Measurements from ENCODE around the gene SPARC.

DNA sequence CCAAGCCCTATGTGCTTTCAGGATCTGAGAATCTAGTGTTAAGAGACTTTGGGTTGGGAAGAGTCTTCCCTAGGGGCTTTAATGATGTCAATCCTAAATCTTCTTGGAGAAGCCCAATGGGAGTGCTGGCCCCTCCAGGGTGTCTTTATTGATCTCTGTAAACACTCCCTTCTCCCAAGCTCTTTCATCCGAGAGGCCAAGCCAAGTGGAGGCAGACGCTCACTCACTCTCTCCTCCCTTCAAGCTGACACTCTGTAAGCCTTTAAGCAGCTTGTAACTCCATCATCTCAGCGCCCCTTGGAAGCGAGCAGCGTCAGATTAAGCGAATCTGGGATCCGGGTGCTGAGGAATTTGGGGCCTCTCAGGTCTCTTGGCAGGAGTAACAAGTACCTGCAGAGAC, 37.7 kb downstream of the SPARC start:
- TF ChIP-seq EZH2 (IDR thresholded peaks at IDR 0.05): no peak
- TF ChIP-seq, protein P1, sequence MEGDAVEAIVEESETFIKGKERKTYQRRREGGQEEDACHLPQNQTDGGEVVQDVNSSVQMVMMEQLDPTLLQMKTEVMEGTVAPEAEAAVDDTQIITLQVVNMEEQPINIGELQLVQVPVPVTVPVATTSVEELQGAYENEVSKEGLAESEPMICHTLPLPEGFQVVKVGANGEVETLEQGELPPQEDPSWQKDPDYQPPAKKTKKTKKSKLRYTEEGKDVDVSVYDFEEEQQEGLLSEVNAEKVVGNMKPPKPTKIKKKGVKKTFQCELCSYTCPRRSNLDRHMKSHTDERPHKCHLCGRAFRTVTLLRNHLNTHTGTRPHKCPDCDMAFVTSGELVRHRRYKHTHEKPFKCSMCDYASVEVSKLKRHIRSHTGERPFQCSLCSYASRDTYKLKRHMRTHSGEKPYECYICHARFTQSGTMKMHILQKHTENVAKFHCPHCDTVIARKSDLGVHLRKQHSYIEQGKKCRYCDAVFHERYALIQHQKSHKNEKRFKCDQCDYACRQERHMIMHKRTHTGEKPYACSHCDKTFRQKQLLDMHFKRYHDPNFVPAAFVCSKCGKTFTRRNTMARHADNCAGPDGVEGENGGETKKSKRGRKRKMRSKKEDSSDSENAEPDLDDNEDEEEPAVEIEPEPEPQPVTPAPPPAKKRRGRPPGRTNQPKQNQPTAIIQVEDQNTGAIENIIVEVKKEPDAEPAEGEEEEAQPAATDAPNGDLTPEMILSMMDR (IDR thresholded peaks at IDR 0.05): no peak
- TF ChIP-seq EZH2phosphoT487 (IDR thresholded peaks at IDR 0.05): no peak
